GM12875 (cell line): ENCODE data around the gene GAS6.

ENCODE experiments used
- H3K4me3 ChIP-seq: one replicate; pipeline ENCODE4 v1.5.1; 2011; ENCODE audit warnings: low read depth, low read length, control low read depth
- TF ChIP-seq, protein P1 (sequence below): IDR thresholded peaks from 2 replicates; pipeline ENCODE4 v1.5.1; 2011; ENCODE audit warnings: low read depth, mild to moderate bottlenecking, control low read depth, inconsistent platforms, low read length, moderate library complexity, borderline replicate concordance; ENCODE audit not compliant: insufficient read depth

Gene GAS6

GRCh38 chr13:113774177-113775107 is 89.4 kb downstream of the GAS6 start:
- H3K4me3 ChIP-seq, result no peak overlapping the region
- TF ChIP-seq, protein P1, sequence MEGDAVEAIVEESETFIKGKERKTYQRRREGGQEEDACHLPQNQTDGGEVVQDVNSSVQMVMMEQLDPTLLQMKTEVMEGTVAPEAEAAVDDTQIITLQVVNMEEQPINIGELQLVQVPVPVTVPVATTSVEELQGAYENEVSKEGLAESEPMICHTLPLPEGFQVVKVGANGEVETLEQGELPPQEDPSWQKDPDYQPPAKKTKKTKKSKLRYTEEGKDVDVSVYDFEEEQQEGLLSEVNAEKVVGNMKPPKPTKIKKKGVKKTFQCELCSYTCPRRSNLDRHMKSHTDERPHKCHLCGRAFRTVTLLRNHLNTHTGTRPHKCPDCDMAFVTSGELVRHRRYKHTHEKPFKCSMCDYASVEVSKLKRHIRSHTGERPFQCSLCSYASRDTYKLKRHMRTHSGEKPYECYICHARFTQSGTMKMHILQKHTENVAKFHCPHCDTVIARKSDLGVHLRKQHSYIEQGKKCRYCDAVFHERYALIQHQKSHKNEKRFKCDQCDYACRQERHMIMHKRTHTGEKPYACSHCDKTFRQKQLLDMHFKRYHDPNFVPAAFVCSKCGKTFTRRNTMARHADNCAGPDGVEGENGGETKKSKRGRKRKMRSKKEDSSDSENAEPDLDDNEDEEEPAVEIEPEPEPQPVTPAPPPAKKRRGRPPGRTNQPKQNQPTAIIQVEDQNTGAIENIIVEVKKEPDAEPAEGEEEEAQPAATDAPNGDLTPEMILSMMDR, result no peak

DNA sequence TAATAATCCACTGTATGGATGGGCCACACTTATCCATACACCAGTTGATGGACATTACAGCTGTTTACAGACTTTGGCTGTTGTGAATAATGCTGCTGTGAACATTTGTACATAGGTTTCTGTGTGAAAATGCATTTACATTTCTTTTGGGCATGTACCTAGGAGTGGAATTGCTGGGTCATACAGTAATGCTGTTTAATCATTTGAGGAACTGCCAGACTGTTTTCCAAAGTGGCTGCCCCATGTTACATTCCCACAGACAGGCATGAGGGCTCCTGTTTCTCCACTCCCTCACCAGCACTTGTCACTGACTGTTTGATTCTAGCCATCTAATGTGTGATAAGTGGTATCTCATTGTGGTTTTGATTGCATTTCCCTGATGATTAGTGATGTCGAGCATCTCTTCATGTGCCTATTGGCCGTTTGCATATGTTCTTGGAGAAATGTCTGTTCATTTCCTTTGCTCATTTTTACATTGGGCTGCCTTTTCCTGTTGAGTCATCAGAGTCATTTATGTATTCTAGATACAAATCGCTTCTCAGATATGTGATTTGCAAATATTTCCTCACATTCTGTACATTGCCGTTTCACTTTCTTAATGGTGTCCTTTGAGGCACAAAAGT is 92.1 kb downstream of the GAS6 start:
- TF ChIP-seq, protein P1, result no peak
- no peak overlapping the region for H3K4me3 ChIP-seq

DNA sequence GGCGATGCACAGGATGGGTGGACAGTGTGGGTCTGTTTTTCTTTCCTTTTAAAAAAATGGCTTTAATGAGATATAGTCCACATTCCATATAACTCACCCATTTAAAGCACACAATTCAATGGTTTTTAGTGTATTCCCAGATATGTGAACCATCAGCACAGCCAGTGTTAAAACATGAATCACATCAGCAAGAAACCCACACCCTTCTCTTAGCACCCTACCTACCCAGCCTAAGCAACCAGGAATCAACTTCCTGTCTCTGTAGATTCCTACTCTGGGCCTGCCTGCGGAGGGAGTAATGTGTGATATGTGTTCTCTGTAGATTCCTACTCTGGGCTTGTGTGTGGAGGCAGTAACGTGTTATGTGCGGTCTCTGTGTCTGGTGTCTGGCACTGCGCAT is 92.9 kb downstream of the GAS6 start:
- no peak overlapping the region for H3K4me3 ChIP-seq
- TF ChIP-seq, protein P1, result no peak
